HepG2 (cell line): Measurements from ENCODE around the gene AGTPBP1. TPM values are rescaled to one million over a fixed set of nuclear protein-coding genes. Genes with fewer than 3 reads are reported as not detected.

Experiments used
- ARHGAP35 ChIP-seq: sonication (generic); formaldehyde crosslinking; IDR thresholded peaks from 2 replicates; pipeline ENCODE4 v1.9.0; 2022; ENCODE audit warnings: mild to moderate bottlenecking, inconsistent platforms, moderate library complexity, missing genetic modification reagents, borderline replicate concordance
- ARID5B ChIP-seq: IDR thresholded peaks from 2 replicates; pipeline ENCODE4 v1.4.0; 2020; ENCODE audit warnings: mild to moderate bottlenecking, missing genetic modification reagents
- ARNT2 ChIP-seq: sonication (generic); formaldehyde crosslinking; IDR thresholded peaks from 2 replicates; pipeline ENCODE4 v1.8.0; 2022; ENCODE audit warnings: mild to moderate bottlenecking, low read depth, missing genetic modification reagents, moderate library complexity
- DR1 ChIP-seq: sonication (generic); formaldehyde crosslinking; IDR thresholded peaks from 2 replicates; pipeline ENCODE4 v1.8.0; 2021; ENCODE audit warnings: mild to moderate bottlenecking, missing genetic modification reagents, inconsistent platforms
- E2F5 ChIP-seq: sonication (generic); formaldehyde crosslinking; conservative IDR thresholded peaks from 2 replicates; pipeline ENCODE4 v1.4.0; 2020; ENCODE audit warnings: missing genetic modification reagents
- LCORL ChIP-seq, 2 experiments: fragments of 450-650 bp in 1 of 2; sonication (generic) in 1 of 2; formaldehyde crosslinking in 1 of 2; IDR thresholded peaks; 2 replicates each; pipeline versions ENCODE4 v1.5.0 to v1.6.1; 2017 to 2020; ENCODE audit warnings: antibody characterized with exemption in 1 of 2, missing genetic modification reagents in 1 of 2
- MEIS2 ChIP-seq: sonication (generic); formaldehyde crosslinking; IDR thresholded peaks from 2 replicates; pipeline ENCODE4 v1.9.0; 2021; ENCODE audit warnings: mild to moderate bottlenecking, missing genetic modification reagents
- MYC ChIP-seq: sonication (generic); formaldehyde crosslinking; IDR thresholded peaks from 2 replicates; pipeline ENCODE4 v1.9.0; 2021; ENCODE audit warnings: missing genetic modification reagents, borderline replicate concordance
- NONO ChIP-seq, 2 experiments: fragments of 450-650 bp in 1 of 2; sonication (generic) in 1 of 2; formaldehyde crosslinking in 1 of 2; IDR thresholded peaks in 1 of 2; conservative IDR thresholded peaks in 1 of 2; 2 replicates each; pipeline versions ENCODE4 v1.6.1 to v1.8.0; 2017 to 2022; ENCODE audit warnings: mild to moderate bottlenecking in 1 of 2, missing genetic modification reagents in 1 of 2, moderate library complexity in 1 of 2
- SIN3A ChIP-seq: IDR thresholded peaks from 2 replicates; pipeline ENCODE4 v1.6.1; 2011; ENCODE audit warnings: low read depth, mild to moderate bottlenecking, control low read depth, low read length, borderline replicate concordance
- SP1 ChIP-seq, 2 experiments: fragments of 450-650 bp in 1 of 2; sonication (generic) in 1 of 2; formaldehyde crosslinking in 1 of 2; IDR thresholded peaks; 2 replicates each; pipeline versions ENCODE4 v1.4.0 to v1.6.1; 2016 to 2020; ENCODE audit warnings: missing genetic modification reagents in 1 of 2
- SP5 ChIP-seq: IDR thresholded peaks from 2 replicates; pipeline ENCODE4 v1.6.1; 2016; ENCODE audit warnings: low read depth, borderline replicate concordance
- SRF ChIP-seq: IDR thresholded peaks from 2 replicates; pipeline ENCODE4 v1.6.1; 2011; ENCODE audit warnings: mild to moderate bottlenecking, low read depth, low read length, moderate library complexity
- TARDBP ChIP-seq: sonication (generic); formaldehyde crosslinking; IDR thresholded peaks from 2 replicates; pipeline ENCODE4 v1.8.0; 2022; ENCODE audit warnings: mild to moderate bottlenecking, missing genetic modification reagents
- TFDP2 ChIP-seq: sonication (generic); formaldehyde crosslinking; IDR thresholded peaks from 2 replicates; pipeline ENCODE4 v1.4.0; 2020; ENCODE audit warnings: missing genetic modification reagents
- U2AF1 ChIP-seq: fragments of 200-400 bp; formaldehyde crosslinking; optimal IDR thresholded peaks from 2 replicates; pipeline ENCODE3; 2017; ENCODE audit warnings: mild to moderate bottlenecking, low read depth, low read length
- YY1 ChIP-seq: IDR thresholded peaks from 2 replicates; pipeline ENCODE4 v1.6.1; 2011; ENCODE audit warnings: low read length, low read depth, moderate library complexity, mild to moderate bottlenecking; ENCODE audit not compliant: insufficient read depth, insufficient replicate concordance
- ZNF138 ChIP-seq: sonication (generic); formaldehyde crosslinking; IDR thresholded peaks from 2 replicates; pipeline ENCODE4 v1.5.0; 2020; ENCODE audit warnings: mild to moderate bottlenecking, low read depth, missing genetic modification reagents
- ZNF432 ChIP-seq: sonication (generic); formaldehyde crosslinking; IDR thresholded peaks from 2 replicates; pipeline ENCODE4 v1.5.0; 2020; ENCODE audit warnings: missing genetic modification reagents, mild to moderate bottlenecking, borderline replicate concordance
- ZNF773 ChIP-seq: sonication (generic); formaldehyde crosslinking; IDR thresholded peaks from 2 replicates; pipeline ENCODE4 v1.4.0; 2020; ENCODE audit warnings: missing genetic modification reagents, borderline replicate concordance
- polyA plus RNA-seq, 8 experiments: library from polyadenylated mRNA; depleted of rRNA in 3 of 8; stranded (reverse) in 7 of 8; unstranded in 1 of 8; fragments of >200 nt; fragmentation: Illumina TruSeq in 4 of 8; extraction: Trizol in 4 of 8; gene quantifications; 2 replicates each; pipeline versions ENCODE4 v1.2.1 to v1.2.3, GENCODE V29; 2011 to 2016; ENCODE audit warnings: low read depth in 4 of 8, missing spikeins in 1 of 8, mixed read lengths in 1 of 8; ENCODE audit not compliant: insufficient read depth in 1 of 8
- total RNA-seq, 5 experiments: library from RNA; depleted of rRNA; stranded (reverse); fragments of >200 nt; fragmentation: Illumina TruSeq; extraction: Trizol; gene quantifications; 2 replicates each; pipeline ENCODE4 v1.2.3, GENCODE V29; 2016; ENCODE audit warnings: low read depth in 1 of 5

Gene AGTPBP1
- total and polyA plus RNA-seq, 2 of the 13 experiments (the other 11 are each of a cell fraction or from before 2014, with no cell fraction given), result 9.7 to 22.3 TPM

- TF ChIP-seq SP1 (IDR thresholded peaks at IDR 0.05) (no peak), SP1 (CRISPR knock-in tag; IDR thresholded peaks at IDR 0.05) (peak; percentile 85), U2AF1 (no peak), E2F5 (CRISPR knock-in tag) (peak; percentile 73; the same call in 1 of the 2 replicates), SRF (no peak), DR1 (CRISPR knock-in tag) (peak; percentile 19; the same call in 1 of the 2 replicates), ZNF138 (CRISPR knock-in tag) (0 out of 2 replicates have a peak, but pooled peaks have one; percentile 35), TARDBP (CRISPR knock-in tag) (peak; percentile 39; the same call in 1 of the 2 replicates), ZNF773 (CRISPR knock-in tag) (no peak), YY1 (peak; percentile 29), LCORL (IDR thresholded peaks at IDR 0.05) (no peak), LCORL (CRISPR knock-in tag; IDR thresholded peaks at IDR 0.05) (0 out of 2 replicates have a peak, but pooled peaks have one; percentile 3), TFDP2 (peak; percentile 85), ZNF432 (no peak), SP5 (peak; percentile 90), SIN3A (peak; percentile 70; the same call in 1 of the 2 replicates), NONO (IDR thresholded peaks at IDR 0.05) (no peak), NONO (CRISPR knock-in tag; conservative IDR thresholded peaks at IDR 0.05) (no peak), ARHGAP35 (no peak), MEIS2 (0 out of 2 replicates have a peak, but pooled peaks have one; percentile 30), MYC (CRISPR knock-in tag) (peak; percentile 35; the same call in 1 of the 2 replicates), ARNT2 (peak; percentile 21; the same call in 1 of the 2 replicates), ARID5B (CRISPR knock-in tag) (0 out of 2 replicates have a peak, but pooled peaks have one; percentile 6)
Measured at GRCh38 chr9:85741875-85742596, at the start of gene AGTPBP1 (continued).
